Measurements from ENCODE around the gene GLI1.
"Not testable (repeated sequence)": the region's sequence is repeated elsewhere in the genome, so short reads cannot be mapped to it uniquely, and the experiment has no call there.

The GLI1 gene

GRCh38 chr12:57459750-57460467 lies at the start of gene GLI1:
Gene GLI1, plus strand, starts transcription at chr12:57459785. Its CDS starts 3,907 bp downstream, at chr12:57463692.
- no peak for DNase-seq (ENCODE audit: low read depth in 2 of 2)

GRCh38 chr12:57410534-57410933 lies 49.1 kb upstream of the GLI1 start:
- DNase-seq (ENCODE audit: low read depth in 2 of 2) = no peak

DNA sequence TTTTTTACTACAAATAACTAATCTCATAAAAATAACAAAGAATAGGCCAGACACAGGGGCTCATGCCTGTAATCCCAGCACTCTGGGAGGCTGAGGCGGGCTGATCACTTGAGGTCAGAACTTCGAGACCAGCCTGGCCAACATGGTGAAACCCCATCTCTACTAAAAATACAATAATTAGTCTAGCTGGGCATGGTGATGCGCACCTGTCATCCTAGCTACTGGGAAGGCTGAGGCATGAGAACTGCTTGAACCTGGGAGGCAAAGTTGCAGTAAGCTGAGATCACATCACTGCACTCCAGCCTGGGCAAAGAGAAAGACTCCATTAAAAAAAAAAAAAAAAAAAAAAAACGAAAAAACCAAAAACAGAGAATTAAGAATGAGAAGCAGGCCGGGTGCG lies 45.4 kb upstream of the GLI1 start:
- not testable (repeated sequence) for DNase-seq (ENCODE audit: low read depth in 2 of 2)

- no peak for DNase-seq (ENCODE audit: low read depth in 2 of 2)
Observed at GRCh38 chr12:57415088-57415487, 44.5 kb upstream of the GLI1 start.

GRCh38 chr12:57416039-57416996 lies 43.3 kb upstream of the GLI1 start:
- DNase-seq (ENCODE audit: low read depth in 2 of 2) = no peak

- DNase-seq (ENCODE audit: low read depth in 2 of 2) = no peak
Observed at GRCh38 chr12:57418255-57418654, 41.3 kb upstream of the GLI1 start.

DNA sequence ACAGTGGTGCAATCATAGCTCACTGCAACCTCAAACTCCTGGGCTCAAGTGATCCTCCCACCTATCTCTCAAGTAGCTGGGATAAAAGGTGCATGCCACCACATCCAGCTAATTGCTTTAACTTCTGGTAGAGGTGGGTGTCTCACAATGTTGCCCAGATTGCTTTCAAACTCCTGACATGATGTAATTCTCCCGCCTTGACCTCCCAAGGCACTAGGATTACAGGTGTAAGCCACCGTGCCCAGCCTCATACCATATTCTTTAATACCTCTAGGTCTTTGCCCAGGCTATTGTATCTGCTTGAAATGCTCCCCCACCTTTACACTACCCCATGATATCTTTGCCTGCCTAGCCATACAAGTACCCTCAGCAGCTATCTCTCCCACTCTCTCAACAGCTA lies 40.1 kb upstream of the GLI1 start:
- no peak for DNase-seq (ENCODE audit: low read depth in 2 of 2)

- no peak for DNase-seq (ENCODE audit: low read depth in 2 of 2)
Observed at GRCh38 chr12:57420482-57420881, 39.1 kb upstream of the GLI1 start.

DNA sequence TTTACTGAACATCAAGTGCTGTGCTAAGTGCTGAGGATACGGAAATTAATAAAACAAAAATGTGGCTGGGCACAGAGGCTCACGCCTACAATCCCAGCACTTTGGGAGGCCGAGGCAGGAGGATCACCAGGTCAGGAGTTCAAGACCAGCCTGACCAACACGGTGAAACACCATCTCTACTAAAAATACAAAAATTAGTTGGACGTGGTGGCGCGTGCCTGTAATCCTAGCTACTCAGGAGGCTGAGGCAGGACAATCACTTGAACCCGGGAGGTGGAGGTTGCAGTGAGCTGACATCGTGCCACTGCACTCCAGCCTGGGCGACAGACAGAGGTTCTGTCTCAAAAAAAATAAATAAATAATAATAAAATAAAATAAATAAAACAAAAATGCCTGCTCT lies 32.6 kb upstream of the GLI1 start:
- not testable (repeated sequence) for DNase-seq (ENCODE audit: low read depth in 2 of 2)

DNA sequence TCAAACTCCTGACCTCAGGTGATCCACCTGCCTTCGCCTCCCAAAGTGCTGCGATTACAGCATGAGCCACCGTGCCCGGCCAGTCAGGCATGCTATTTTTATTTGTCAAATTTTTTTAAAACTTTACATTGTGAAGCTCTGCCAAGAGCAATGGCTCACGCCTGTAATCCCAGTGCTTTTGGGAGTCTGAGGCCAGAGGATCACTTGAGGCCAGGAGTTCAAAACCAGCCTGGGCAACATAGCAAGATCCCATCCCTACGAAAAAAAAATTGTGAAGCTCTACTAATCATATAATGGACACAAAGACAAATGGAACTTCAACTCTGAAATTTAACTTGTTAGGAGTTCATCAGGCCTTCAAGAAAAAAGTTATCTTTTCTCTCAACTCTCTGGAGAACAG lies 30.6 kb upstream of the GLI1 start:
- DNase-seq (ENCODE audit: low read depth in 2 of 2) = no peak

DNA sequence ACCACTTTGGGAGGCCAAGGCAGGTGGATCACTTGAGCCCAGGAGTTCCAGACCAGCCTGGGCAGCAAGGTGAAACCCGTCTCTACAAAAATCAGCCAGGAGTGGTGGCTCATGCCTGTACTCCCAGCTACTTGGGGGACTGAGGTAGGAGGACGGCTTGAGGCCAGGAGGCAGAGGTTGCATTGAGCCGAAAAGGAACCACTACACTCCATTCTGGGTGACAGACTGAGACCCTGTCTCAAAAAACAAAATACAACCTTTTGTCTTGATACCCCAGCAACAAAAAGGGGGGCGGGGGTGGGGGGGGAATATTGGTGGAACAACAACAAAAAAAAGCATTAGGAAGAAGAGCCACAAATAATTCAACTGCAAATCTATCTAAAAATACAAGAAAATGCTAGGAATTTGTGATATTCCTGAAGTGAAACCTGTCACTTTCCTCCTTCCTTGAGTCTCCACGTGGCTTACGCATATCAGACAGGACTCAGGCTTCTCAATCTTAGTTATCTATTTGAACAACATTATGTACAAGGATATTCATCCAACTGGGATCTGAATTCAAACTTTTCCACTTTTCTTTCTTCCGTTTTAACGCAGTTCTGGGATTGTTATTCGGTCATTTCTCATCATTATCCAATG lies 30.0 kb upstream of the GLI1 start:
- no peak for DNase-seq (ENCODE audit: low read depth in 2 of 2)

DNA sequence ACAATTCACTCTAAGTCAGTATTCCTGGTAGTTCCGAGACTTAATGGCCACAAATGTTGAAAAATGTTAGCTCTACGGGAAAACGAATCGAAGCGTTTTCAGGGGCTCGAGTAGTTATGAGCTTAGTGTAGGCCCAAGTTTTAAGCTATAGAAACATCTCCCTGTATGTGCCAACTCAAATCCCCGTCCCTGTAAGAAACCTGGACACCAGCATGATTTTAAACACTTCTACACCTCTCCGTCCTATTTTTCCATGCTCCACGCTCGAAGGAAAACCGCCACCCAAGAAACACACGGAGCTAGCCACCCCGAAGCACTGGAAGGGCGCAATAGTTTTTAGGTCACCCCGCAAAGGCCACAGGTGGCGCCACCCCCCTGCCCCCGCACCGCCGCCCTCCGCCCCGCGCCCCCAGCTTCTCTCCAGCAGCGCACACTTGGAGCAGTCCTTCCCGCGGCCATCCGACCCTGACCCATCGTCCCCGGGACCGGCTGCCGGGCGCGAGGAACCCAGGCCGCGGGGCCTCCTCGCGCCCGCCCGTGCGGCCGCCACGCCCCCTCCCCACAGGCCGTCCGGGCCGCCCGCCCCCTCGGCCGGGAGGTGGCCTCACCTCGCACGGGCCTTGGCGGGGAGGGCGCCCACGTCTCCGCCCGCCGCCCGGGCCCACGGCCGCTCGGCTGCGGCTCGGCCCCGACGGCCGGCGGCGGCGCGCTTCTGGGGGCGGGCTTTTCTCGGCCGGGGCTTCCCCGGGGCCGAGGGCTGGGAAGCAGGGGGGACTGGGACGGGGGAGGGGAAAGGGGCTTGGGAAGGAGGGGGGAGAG lies 29.3 kb upstream of the GLI1 start:
- peak in 1 of 2 donors; percentile 20 for DNase-seq (ENCODE audit: low read depth in 2 of 2)

DNA sequence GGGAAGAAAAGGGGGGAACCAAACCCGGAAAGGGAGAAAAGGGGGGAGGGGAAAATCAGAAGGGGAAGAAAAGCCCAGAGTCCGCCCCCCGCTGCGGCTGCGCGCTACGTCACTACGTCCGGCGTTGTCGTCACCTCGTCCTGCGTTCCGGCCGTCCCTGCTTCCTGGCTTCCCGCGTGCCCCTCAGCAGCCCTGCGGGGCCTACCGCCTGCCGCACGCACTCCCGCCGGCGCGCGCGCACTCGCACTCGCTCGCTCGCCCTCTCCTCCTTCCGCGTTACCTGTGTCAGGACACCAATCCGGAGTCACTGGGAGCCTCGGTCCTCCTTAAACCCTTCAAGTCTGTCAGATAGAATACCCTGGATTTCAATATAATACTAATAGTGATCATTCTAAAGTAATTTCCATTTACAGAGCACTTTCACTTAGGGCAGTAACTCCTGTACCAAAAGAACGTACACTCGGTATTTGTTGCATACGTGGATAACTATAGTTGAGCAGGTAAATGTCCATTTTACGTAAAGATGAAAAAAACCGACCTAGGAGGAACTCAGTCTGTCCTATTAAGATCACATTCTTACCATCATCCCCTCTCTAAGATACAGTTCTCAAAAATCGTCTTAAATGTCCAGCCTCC lies 28.5 kb upstream of the GLI1 start, which contains the start of gene R3HDM2:
Gene R3HDM2, minus strand, starts transcription at position 113 of the 636 bp plus-strand sequence. CDS start 120,615 bp downstream, outside the sequence.
- peak; percentile 89 for DNase-seq (ENCODE audit: low read depth in 2 of 2)

GRCh38 chr12:57431654-57432188 lies 27.9 kb upstream of the GLI1 start:
- no peak for DNase-seq (ENCODE audit: low read depth in 2 of 2)

- no peak for DNase-seq (ENCODE audit: low read depth in 2 of 2)
Observed at GRCh38 chr12:57433370-57433769, 26.2 kb upstream of the GLI1 start.

DNA sequence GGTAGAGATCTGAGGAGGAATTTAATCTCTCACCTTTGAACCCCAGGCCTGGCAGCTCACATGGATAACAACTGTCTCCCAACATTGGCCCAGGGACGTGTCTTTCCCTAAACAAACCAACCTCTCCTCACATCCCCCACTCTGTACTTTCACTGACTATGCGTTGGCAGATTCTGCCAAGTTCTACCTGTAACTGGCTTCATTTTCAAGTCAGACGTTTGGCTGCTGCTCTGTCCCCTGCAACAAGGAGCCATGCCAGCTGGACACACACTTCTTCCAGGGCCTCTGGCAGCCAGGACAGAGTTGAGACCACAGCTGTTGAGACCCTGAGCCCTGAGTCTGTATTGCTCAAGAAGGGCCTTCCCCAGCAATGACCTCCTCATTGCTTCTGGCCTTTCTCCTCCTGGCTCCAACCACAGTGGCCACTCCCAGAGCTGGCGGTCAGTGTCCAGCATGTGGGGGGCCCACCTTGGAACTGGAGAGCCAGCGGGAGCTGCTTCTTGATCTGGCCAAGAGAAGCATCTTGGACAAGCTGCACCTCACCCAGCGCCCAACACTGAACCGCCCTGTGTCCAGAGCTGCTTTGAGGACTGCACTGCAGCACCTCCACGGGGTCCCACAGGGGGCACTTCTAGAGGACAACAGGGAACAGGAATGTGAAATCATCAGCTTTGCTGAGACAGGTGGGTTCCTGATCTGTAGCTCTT lies 24.9 kb upstream of the GLI1 start, which contains the start of gene INHBC:
Gene INHBC, plus strand, starts transcription at position 268 of the 707 bp plus-strand sequence. Its CDS starts 103 bp downstream, at position 371.
- no peak for DNase-seq (ENCODE audit: low read depth in 2 of 2)

DNA sequence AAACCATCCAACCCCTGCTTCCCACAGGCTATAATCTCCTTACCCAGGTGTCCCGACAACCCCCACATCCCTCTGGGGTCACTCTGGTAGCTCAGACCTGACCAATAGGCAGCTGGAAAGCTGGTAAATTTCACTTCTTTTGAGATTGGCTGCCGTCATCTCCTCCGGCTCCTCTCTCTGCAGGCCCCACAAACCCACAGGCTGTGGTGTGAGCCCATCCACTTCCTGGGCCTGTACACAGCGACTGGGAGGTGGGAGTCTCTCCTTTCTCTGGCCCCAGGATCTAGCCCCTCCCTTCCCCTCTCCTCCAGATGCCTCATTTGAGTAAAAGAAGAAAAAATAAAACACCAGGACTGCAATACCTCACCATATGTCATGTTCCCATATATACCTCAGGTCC lies 24.3 kb upstream of the GLI1 start:
- DNase-seq (ENCODE audit: low read depth in 2 of 2) = no peak

GRCh38 chr12:57438400-57438799 lies 21.2 kb upstream of the GLI1 start:
- no peak for DNase-seq (ENCODE audit: low read depth in 2 of 2)

GRCh38 chr12:57439762-57440266 lies 19.8 kb upstream of the GLI1 start:
- DNase-seq (ENCODE audit: low read depth in 2 of 2) = no peak

- DNase-seq (ENCODE audit: low read depth in 2 of 2) = not testable (repeated sequence)
Observed at GRCh38 chr12:57441393-57441792, 18.2 kb upstream of the GLI1 start.
